GM12865 (cell line): ENCODE data around the gene PLEKHG2.

Experiments
- DNase-seq: peaks from one replicate; pipeline ENCODE4 v3.0.0; 2010; ENCODE audit warnings: low read depth
- H3K4me3 ChIP-seq: 2 replicates; pipeline ENCODE4 v1.5.1; 2011; ENCODE audit warnings: mild to moderate bottlenecking, low read depth, low read length, control low read depth
- CTCF ChIP-seq: IDR thresholded peaks from 2 replicates; pipeline ENCODE4 v1.5.1; 2011; ENCODE audit warnings: low read length, control low read depth, low read depth, inconsistent platforms; ENCODE audit not compliant: insufficient read depth; ENCODE audit errors: missing control alignments

The PLEKHG2 gene

GRCh38 chr19:39409208-39410016 lies 3.1 kb upstream of the PLEKHG2 start:
- H3K4me3 ChIP-seq, result peak overlapping the region; percentile 92
- TF ChIP-seq CTCF, result no peak
- peak; percentile 88 for DNase-seq

GRCh38 chr19:39410017-39410830 lies 2.2 kb upstream of the PLEKHG2 start:
- DNase-seq, result peak; percentile 87
- H3K4me3 ChIP-seq, result peak overlapping the region; percentile 92
- no peak for TF ChIP-seq CTCF

- H3K4me3 ChIP-seq, result no peak overlapping the region
- DNase-seq, result no peak
- TF ChIP-seq CTCF, result no peak
Observed at GRCh38 chr19:39410831-39411080, 1.7 kb upstream of the PLEKHG2 start.

- TF ChIP-seq CTCF, result no peak
- peak; percentile 53 for DNase-seq
- H3K4me3 ChIP-seq, result peak overlapping the region; percentile 6; the same call in 1 of the 2 replicates
Observed at GRCh38 chr19:39411081-39411831, 1.2 kb upstream of the PLEKHG2 start.

- peak; percentile 94 for DNase-seq
- peak; percentile 86 for TF ChIP-seq CTCF
- peak overlapping the region; percentile 38 for H3K4me3 ChIP-seq
Observed at GRCh38 chr19:39411832-39412099, 703 bp upstream of the PLEKHG2 start.

- H3K4me3 ChIP-seq, result peak overlapping the region; percentile 86
- no peak for TF ChIP-seq CTCF
- DNase-seq, result no peak
Observed at GRCh38 chr19:39412867-39413271, 400 bp downstream of the PLEKHG2 start.
